NT2/D1 (cell line): ENCODE results near the gene SCGB1D2.

ENCODE experiments used
- YY1 ChIP-seq: IDR thresholded peaks from 2 replicates; pipeline ENCODE4 v1.6.1; 2011; ENCODE audit not compliant: insufficient read length, insufficient read depth
- ZNF274 ChIP-seq: IDR thresholded peaks from 2 replicates; pipeline ENCODE4 v1.6.1; 2011; ENCODE audit warnings: mild to moderate bottlenecking, low read depth, low read length

- no peak for TF ChIP-seq ZNF274
- TF ChIP-seq YY1, result no peak
Measured at GRCh38 chr11:62267576-62267975, 25.5 kb downstream of the SCGB1D2 start.
